Renal cortex interstitium (tissue), 11 donors: ENCODE results near the gene MGMT. TPM values are rescaled to one million over a fixed set of nuclear protein-coding genes. Genes with fewer than 3 reads are reported as not detected.

Experiments
- DNase-seq, 11 donors: peaks; one replicate each; pipeline ENCODE4 v3.0.0-alpha.2; 2013; ENCODE audit warnings: low read depth in 9 of 11, low spot score in 4 of 11; ENCODE audit errors: extremely low read depth in 1 of 11
- polyA plus RNA-seq, 3 donors: library from polyadenylated mRNA; unstranded; fragments of 120-200 nt; gene quantifications; one replicate each; pipeline ENCODE4 v1.2.1, GENCODE V29; 2013; ENCODE audit not compliant: insufficient read length in 3 of 3

The MGMT gene
- polyA plus RNA-seq, 3 donors = 17.5 to 22.7 (median 20.5) TPM

- DNase-seq = no peak
Observed at GRCh38 chr10:129598413-129598812, 131.4 kb downstream of the MGMT start.

GRCh38 chr10:129599160-129599559 lies 132.1 kb downstream of the MGMT start:
- DNase-seq = no peak

- DNase-seq = peak in 3 of 11 donors; percentile 10 to 45 (median 34)
Observed at GRCh38 chr10:129601737-129602136, 134.7 kb downstream of the MGMT start.

- DNase-seq = no peak
Observed at GRCh38 chr10:129602938-129603535, 136.0 kb downstream of the MGMT start.

GRCh38 chr10:129604333-129605032 lies 137.4 kb downstream of the MGMT start:
- DNase-seq = no peak

GRCh38 chr10:129605266-129605985 lies 138.4 kb downstream of the MGMT start:
- DNase-seq = no peak

GRCh38 chr10:129605986-129606518 lies 139.0 kb downstream of the MGMT start:
- DNase-seq = no peak

GRCh38 chr10:129607607-129608109 lies 140.6 kb downstream of the MGMT start:
- no peak for DNase-seq

- no peak for DNase-seq
Observed at GRCh38 chr10:129608653-129609052, 141.6 kb downstream of the MGMT start.

GRCh38 chr10:129609551-129609950 lies 142.5 kb downstream of the MGMT start:
- DNase-seq = no peak

GRCh38 chr10:129612481-129613109 lies 145.6 kb downstream of the MGMT start:
- DNase-seq = no peak

- no peak for DNase-seq
Observed at GRCh38 chr10:129613377-129613980, 146.4 kb downstream of the MGMT start.

- DNase-seq = no peak
Observed at GRCh38 chr10:129614341-129614740, 147.3 kb downstream of the MGMT start.

- no peak for DNase-seq
Observed at GRCh38 chr10:129615381-129615780, 148.3 kb downstream of the MGMT start.

- no peak for DNase-seq
Observed at GRCh38 chr10:129615921-129616525, 149.0 kb downstream of the MGMT start.

- no peak for DNase-seq
Observed at GRCh38 chr10:129617768-129618167, 150.7 kb downstream of the MGMT start.

GRCh38 chr10:129621062-129621461 lies 154.0 kb downstream of the MGMT start:
- DNase-seq = no peak

GRCh38 chr10:129621693-129622092 lies 154.7 kb downstream of the MGMT start:
- DNase-seq = no peak

GRCh38 chr10:129622291-129622690 lies 155.2 kb downstream of the MGMT start:
- no peak for DNase-seq
